Aorta (tissue), 5 donors: ENCODE results near the gene PPP2R1B. TPM values are rescaled to one million over a fixed set of nuclear protein-coding genes. Genes with fewer than 3 reads are reported as not detected.
A peak's percentile ranks its signal among the peaks of the same experiment; 100 is the strongest.

Experiments
- ATAC-seq: fragments of 200-7000 bp; cut with Tn5 transposase; one replicate; pipeline ENCODE4 v1.9.1; 2022; ENCODE audit warnings: moderate library complexity; ENCODE audit not compliant: low FRiP score
- DNase-seq, 2 donors: peaks; one replicate each; pipeline ENCODE4 v3.0.0-alpha.2; 2020
- H3K27ac ChIP-seq, 2 donors: one replicate each; pipeline ENCODE4 v1.5.1; 2013; ENCODE audit warnings: low read length in 2 of 2, mild to moderate bottlenecking in 2 of 2, moderate library complexity in 2 of 2, control low read depth in 1 of 2, inconsistent platforms in 1 of 2, low read depth in 1 of 2
- H3K27me3 ChIP-seq, 2 donors: one replicate each; pipeline ENCODE4 v1.6.1; 2013; ENCODE audit warnings: control low read depth in 1 of 2, low read length in 1 of 2, mild to moderate bottlenecking in 1 of 2, moderate library complexity in 1 of 2; ENCODE audit not compliant: insufficient read depth in 2 of 2, control insufficient read depth in 1 of 2
- H3K36me3 ChIP-seq, 2 donors: one replicate each; pipeline ENCODE4 v1.6.1; 2013; ENCODE audit warnings: control low read depth in 1 of 2, low read length in 1 of 2, mild to moderate bottlenecking in 1 of 2; ENCODE audit not compliant: insufficient read depth in 2 of 2, control insufficient read depth in 1 of 2
- H3K4me1 ChIP-seq, 2 donors: one replicate each; pipeline ENCODE4 v1.6.1; 2013; ENCODE audit warnings: low read length in 2 of 2, control low read depth in 1 of 2, mild to moderate bottlenecking in 1 of 2, moderate library complexity in 1 of 2; ENCODE audit not compliant: insufficient read depth in 2 of 2, control insufficient read depth in 1 of 2
- H3K4me3 ChIP-seq, 2 donors: one replicate each; pipeline ENCODE4 v1.5.1; 2013; ENCODE audit warnings: low read length in 2 of 2, control low read depth in 1 of 2, mild to moderate bottlenecking in 1 of 2
- H3K9me3 ChIP-seq: one replicate; pipeline ENCODE4 v1.6.1; 2013; ENCODE audit warnings: mild to moderate bottlenecking, low read length; ENCODE audit not compliant: control insufficient read depth
- WGBS, 2 donors: extraction: QIAGEN DNeasy Blood & Tissue Kit; methylation state at CpG; one replicate each; pipeline ENCODE4 v1.1.7; 2013; 5-methylcytosine and 5-hydroxymethylcytosine counted together
- intact Hi-C, 2 donors: fragments of 100-400 bp; cut with DNase I; formaldehyde crosslinking; loops; one replicate each; pipeline versions ENCODE4 v1.14.2 to v1.15.0; 2022
- polyA plus RNA-seq, 2 donors: library from polyadenylated mRNA; stranded (reverse); fragments of 200-250 nt; gene quantifications; one replicate each; pipeline ENCODE4 v1.2.3, GENCODE V29; 2013
- total RNA-seq, 2 donors: library from RNA; stranded (reverse); fragmentation: NEBNext Ultra II Directional; extraction: Animal tissue kit (Norgen Biotek cat#: 25700); gene quantifications; one replicate each; pipeline ENCODE4 v1.2.1, GENCODE V29; 2021
- donor health status: healthy with polysubstance abuse.
- donor health status: Bipolar disorder and iron deficiency.
- donor health status: DM: no; HTN: no; CAD: no.
- donor health status: DM: no; HTN: no; CAD: no.
- donor health status: DM: yes; HTN: yes; CAD: no.

PPP2R1B gene
- total and polyA plus RNA-seq, 4 donors = 3.5 to 27.2 (median 14.7) TPM

GRCh38 chr11:111765320-111765983 lies 737 bp downstream of the PPP2R1B start:
- Histone ChIP-seq H3K4me3 (peak overlapping the region; percentile 68 to 78), H3K9me3 (no peaks in the 10 kb centered on the region), H3K36me3 (no peaks in the 10 kb centered on the region), H3K27me3 (no peaks in the 10 kb centered on the region), H3K27ac (peak overlapping the region in 1 of 2 donors; percentile 60), H3K4me1 (no peaks in the 10 kb centered on the region)
- intact Hi-C loops = loop anchor here in 1 of 2 donors (5.0 kb wide), 1 partner anchor 43 kb away; no protein-coding TSS in a partner anchor
- peak; percentile 62 for ATAC-seq
- WGBS, 2 donors = 1% methylated on average over 28 of the region's 28 CpGs
- DNase-seq = no peak

DNA sequence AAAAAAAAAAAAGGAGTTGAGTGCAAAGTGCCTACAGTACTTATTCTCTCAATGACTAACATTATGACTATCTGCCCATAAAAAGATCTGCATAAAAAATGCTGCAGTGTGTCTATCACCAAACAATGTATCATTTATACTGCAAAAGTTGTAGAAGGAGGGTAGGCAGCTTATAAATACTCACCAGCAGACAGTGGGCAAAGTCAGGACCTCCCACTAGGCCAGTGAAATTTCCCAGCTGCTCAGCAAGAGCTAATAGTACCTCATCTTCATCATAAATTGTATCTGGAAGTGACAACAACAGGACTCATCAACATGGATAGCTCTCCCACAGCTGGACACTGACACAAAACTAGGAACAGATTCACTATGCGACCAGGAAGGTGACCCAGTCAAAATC lies 1.6 kb downstream of the PPP2R1B start:
- Histone ChIP-seq H3K4me3 (peak overlapping the region in 1 of 2 donors; percentile 68), H3K27me3 (no peaks in the 10 kb centered on the region), H3K9me3 (no peaks in the 10 kb centered on the region), H3K36me3 (no peaks in the 10 kb centered on the region), H3K27ac (no peak overlapping the region), H3K4me1 (no peaks in the 10 kb centered on the region)
- 91 to 92% methylated on average over 1 of the region's 1 CpG for WGBS, 2 donors
- no peak for DNase-seq
- intact Hi-C loops = loop anchor here in 1 of 2 donors (5.0 kb wide), 1 partner anchor 42 kb away; no protein-coding TSS in a partner anchor
- no peak for ATAC-seq

DNA sequence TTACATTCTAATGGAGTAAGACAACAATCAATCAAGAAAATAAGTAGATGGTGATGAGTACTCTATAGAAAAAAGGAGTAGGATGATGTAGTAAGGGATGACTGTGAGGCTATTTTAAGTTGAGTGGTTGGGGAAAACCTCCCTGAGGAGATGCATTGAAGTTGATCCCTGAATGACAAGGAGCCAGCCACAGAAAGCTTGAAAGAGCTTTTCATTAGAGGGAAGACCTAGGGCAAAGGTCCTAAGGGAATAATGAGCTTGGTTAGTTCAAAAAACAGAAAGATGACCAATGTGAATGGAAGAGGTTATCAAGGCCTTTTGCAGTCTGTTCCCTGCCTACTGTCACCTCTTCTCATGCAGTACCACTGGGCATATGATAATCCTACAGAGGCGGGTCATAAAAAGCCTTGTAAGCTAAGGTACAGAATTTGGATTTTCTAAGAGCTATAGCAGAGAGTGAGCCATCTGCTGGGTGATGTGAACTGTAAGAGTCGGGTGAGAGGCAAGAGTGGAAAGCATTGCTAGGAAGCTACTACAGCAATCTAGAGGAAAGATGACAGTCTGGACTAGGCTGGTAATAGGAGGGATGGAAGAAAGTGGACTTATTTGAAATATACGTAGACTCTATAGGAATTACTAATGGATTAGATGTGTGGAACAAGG lies 3.1 kb downstream of the PPP2R1B start:
- WGBS, 2 donors = 68 to 80% methylated on average over 3 of the region's 3 CpGs
- ATAC-seq = no peak
- Histone ChIP-seq H3K27ac (no peak overlapping the region), H3K9me3 (no peaks in the 10 kb centered on the region), H3K27me3 (no peaks in the 10 kb centered on the region), H3K4me1 (no peaks in the 10 kb centered on the region), H3K36me3 (no peaks in the 10 kb centered on the region), H3K4me3 (no peak overlapping the region)
- DNase-seq = no peak
- intact Hi-C loops = loop anchor here in 1 of 2 donors (1.0 kb wide), 1 partner anchor 25 kb away; no protein-coding TSS in a partner anchor

- ATAC-seq (no peak), DNase-seq (no peak)
- H3K4me1 ChIP-seq = no peaks in the 10 kb centered on the region
- H3K27ac ChIP-seq = no peak overlapping the region
- no peak overlapping the region for H3K4me3 ChIP-seq
- intact Hi-C loops = no loop called here
- no peaks in the 10 kb centered on the region for H3K36me3 ChIP-seq
- no peaks in the 10 kb centered on the region for H3K27me3 ChIP-seq
- 95 to 96% methylated on average over 5 of the region's 5 CpGs for WGBS, 2 donors
- no peaks in the 10 kb centered on the region for H3K9me3 ChIP-seq
Observed at GRCh38 chr11:111762526-111762925, 3.7 kb downstream of the PPP2R1B start.

- intact Hi-C loops = no loop called here
- no peaks in the 10 kb centered on the region for H3K4me1 ChIP-seq
- H3K9me3 ChIP-seq = no peaks in the 10 kb centered on the region
- DNase-seq (no peak), ATAC-seq (no peak)
- 77 to 81% methylated on average over 4 of the region's 4 CpGs for WGBS, 2 donors
- H3K36me3 ChIP-seq = no peaks in the 10 kb centered on the region
- no peak overlapping the region for H3K4me3 ChIP-seq
- H3K27me3 ChIP-seq = no peaks in the 10 kb centered on the region
- H3K27ac ChIP-seq = no peak overlapping the region
Observed at GRCh38 chr11:111761036-111761435, 5.2 kb downstream of the PPP2R1B start.

- 67 to 69% methylated on average over 5 of the region's 5 CpGs for WGBS, 2 donors
- peaks cover 0 to 4% of the 10 kb centered on the region in 2 donors for H3K36me3 ChIP-seq
- no peak overlapping the region for H3K4me3 ChIP-seq
- DNase-seq (no peak), ATAC-seq (no peak)
- intact Hi-C loops = no loop called here
- H3K27ac ChIP-seq = no peak overlapping the region
- H3K4me1 ChIP-seq = no peaks in the 10 kb centered on the region
- no peaks in the 10 kb centered on the region for H3K27me3 ChIP-seq
- no peaks in the 10 kb centered on the region for H3K9me3 ChIP-seq
Observed at GRCh38 chr11:111759778-111760407, 6.3 kb downstream of the PPP2R1B start.

DNA sequence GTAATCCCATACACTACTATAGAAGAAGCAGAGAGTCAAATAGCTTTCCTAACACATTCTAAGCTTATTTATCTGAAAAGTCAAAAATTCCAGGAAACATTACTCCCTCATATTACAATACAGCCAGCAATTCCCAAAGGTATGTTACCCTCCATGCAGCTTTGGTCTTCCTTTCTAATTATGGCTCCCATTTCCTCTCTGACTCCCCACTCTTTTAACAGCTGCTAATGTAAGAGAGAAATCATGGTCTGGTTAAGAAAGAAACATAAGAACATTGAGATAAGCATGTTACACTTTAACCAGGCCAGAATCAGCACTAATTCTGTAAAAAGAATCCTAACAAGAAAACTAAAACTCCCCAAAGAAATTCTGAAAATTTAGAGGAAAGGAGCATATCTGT lies 6.8 kb downstream of the PPP2R1B start:
- Histone ChIP-seq H3K9me3 (no peaks in the 10 kb centered on the region), H3K27ac (no peak overlapping the region), H3K4me1 (no peaks in the 10 kb centered on the region), H3K27me3 (no peaks in the 10 kb centered on the region), H3K4me3 (no peak overlapping the region), H3K36me3 (peaks cover 0 to 4% of the 10 kb centered on the region in 2 donors)
- intact Hi-C loops = no loop called here
- ATAC-seq (no peak), DNase-seq (no peak)

DNA sequence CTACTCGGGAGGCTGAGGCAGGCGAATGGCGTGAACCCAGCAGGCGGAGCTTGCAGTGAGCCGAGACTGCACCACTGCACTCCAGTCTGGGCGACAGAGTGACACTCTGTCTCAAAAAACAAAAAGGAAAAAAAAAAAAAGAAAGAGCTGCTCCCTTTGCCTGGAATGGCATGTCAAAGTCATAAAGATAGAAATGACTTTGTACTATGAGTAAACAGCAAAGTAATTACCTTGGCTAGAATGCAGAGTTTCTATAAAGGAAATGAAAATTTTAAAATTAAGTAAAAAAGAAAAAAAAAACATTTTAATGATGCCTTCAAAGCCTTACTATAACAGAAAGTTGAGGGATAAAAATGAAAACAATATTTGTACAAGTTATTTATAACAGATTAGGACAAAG lies 10.1 kb downstream of the PPP2R1B start:
- H3K36me3 ChIP-seq = peaks cover 4 to 6% of the 10 kb centered on the region in 2 donors
- WGBS, 2 donors = 94 to 96% methylated on average over 6 of the region's 6 CpGs
- H3K9me3 ChIP-seq = no peaks in the 10 kb centered on the region
- H3K4me3 ChIP-seq = no peak overlapping the region
- no peaks in the 10 kb centered on the region for H3K27me3 ChIP-seq
- no peaks in the 10 kb centered on the region for H3K4me1 ChIP-seq
- DNase-seq (no peak), ATAC-seq (no peak)
- intact Hi-C loops = no loop called here
- no peak overlapping the region for H3K27ac ChIP-seq
